Activated CD4-positive, alpha-beta T cell treated with anti-CD3 and anti-CD28 coated beads, Interleukin-2, amount 50 U/mL, for 16 hours (primary cell): ENCODE measurements around the gene PYY.
A peak's percentile ranks its signal among the peaks of the same experiment; 100 is the strongest.

Source experiments
- DNase-seq: peaks from one replicate; pipeline ENCODE4 v3.0.0-alpha.2; 2020

PYY gene

DNA sequence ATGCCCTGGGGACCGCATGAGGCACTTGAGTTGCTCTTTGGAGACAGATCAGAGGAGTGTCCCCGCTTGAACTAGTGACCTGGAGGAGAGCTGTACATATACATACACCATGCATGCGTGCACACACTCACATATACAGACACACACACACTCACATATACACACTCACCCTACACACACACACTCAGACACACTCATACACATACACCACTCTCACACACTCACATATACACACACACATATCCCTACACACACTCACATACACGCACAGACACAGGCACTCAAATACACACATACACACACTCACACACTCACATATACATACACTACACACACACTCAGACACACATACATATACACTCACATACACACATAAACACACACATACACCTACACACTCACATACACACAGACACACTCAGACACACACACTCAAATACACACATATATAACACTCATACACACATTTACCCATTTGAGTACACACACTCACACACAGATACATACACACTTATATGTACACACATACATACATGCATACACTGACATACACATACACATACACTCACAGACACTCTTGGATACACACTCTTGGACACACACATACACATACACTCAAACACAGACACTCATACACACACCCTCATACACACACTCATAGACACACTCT is 41.0 kb downstream of the PYY start:
- DNase-seq: no peak

- DNase-seq: no peak
Observed at GRCh38 chr17:43911904-43912303, 41.8 kb downstream of the PYY start.

GRCh38 chr17:43909537-43910231 is 44.1 kb downstream of the PYY start:
- no peak for DNase-seq

DNA sequence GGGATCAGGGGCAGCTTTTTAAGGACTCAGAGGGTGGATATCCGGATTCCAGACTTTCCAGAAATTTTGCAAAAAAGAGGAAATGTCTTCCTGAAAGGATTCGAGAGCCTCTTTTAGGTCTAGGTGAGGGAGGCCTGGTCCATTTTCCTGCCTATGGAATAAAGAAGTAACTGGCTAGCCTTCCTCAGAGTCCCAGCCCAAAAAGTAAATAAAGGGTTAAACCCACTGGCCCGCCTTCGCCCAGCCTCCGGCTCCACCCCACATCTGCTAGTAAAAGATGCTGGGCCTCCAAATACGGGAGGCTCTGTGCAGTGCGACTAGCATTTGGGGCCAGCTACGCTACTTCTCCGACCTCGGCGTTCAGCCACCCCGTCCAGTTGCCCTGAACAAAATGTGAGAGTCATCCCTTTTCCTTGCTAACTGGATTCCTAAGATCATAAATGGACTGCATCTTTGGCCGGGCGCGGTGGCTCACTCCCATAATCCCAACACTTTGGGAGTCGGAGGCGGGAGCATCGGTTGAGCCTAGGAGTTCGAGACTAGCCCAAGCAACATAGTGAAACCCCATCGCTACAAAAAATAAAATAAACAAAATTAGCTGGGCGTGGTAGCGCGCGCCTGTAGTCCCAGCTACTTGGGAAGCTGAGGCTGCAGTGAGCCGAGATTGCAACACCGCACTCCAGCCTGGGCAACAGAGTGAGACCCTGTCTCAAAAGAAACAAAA is 45.6 kb downstream of the PYY start:
- no peak for DNase-seq

DNA sequence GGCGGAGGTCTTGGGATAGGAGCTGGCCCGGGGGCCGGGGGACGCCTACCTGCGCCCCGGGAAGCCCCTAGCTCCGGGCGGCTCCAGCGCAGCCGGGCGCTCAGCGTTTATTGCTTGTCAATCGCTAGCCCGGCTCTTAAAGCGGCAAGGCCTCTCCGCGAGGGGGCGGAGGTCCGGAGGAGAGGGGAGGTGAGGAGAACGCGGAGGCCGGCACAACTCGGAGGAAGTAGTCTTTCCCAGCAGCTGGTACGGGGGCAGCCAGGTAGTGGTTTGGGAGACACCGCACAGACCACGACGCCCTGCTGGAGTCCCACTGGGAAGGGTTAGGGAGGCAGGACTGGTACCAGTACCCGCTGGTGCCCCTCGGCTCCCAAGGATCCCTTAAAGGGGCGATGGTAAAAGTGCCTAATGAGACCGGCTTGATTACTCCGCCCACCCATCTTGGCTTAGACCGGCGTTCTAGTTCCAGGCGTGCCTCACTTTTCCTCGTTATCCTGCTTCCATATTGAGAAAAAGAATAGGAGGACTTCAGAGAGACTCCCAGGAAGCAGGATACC is 46.2 kb downstream of the PYY start, which contains the start of gene MPP2:
MPP2 (minus strand) TSS at position 112 of the 557 bp plus-strand sequence. CDS start 3,076 bp downstream, outside the sequence.
- peak; percentile 27 for DNase-seq

DNA sequence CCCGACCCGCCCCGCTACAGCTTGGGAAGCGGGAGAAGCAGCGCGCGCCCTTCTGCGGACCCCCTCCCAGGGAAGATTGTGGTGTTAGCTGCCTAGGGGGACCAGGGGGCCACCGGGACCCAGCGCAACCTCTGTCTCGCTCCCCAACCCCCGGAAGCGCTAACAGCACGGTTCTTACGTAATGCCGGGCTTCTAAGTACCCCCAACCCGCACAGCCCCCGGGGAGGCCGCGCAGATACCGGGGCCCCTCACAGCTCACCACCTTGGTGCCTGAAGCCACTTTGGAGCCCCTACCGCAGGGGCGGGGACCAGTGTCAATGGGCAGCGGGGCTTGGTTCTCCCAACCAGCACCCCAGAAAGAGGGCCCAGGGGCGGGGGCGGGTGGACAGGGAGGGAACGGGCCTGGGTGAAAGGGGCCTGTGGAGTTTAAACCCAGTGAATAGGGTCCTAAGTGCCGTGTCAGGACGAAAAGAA is 46.8 kb downstream of the PYY start:
- no peak for DNase-seq

- DNase-seq: no peak
Observed at GRCh38 chr17:43905985-43906852, 47.5 kb downstream of the PYY start.

DNA sequence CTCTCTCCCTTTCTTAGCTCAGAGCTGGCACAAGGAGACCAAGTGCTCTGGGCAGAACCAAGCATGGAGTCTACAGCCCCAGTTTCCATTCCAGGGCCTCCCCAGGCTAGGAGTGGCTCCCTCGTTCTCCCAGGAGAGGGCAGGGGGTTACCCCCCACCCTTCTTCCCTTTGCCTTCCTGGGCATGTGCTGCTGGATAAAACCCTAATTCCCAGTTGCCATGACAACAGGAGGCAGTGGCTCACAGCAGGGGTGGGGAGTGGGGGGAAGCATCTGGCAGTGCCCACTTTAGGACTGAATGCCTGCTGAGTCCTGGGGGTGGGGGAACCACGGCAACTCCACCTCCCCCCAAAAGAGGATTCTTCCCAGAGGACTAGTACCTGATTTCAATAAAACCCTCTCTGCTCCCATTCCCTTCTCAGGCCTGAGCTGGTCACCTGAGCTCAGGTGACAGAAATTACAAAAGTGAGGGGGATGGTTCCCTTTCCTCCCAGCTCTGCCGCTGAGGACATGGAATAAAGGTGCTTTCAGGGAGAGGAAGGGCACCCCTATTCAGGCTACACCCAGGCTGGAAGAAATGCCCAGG is 48.2 kb downstream of the PYY start:
- no peak for DNase-seq
